Right cardiac atrium (tissue), 5 donors: Measurements from ENCODE around the gene RNF145. TPM values are rescaled to one million over a fixed set of nuclear protein-coding genes. Genes with fewer than 3 reads are reported as not detected.

Source experiments
- ATAC-seq, 2 donors: fragments of 200-7000 bp; cut with Tn5 transposase; one replicate each; pipeline versions ENCODE4 v1.8.0 to v1.9.1; 2020; ENCODE audit warnings: moderate library complexity in 2 of 2, mild to moderate bottlenecking in 1 of 2
- DNase-seq, 3 donors: peaks; one replicate each; pipeline ENCODE4 v3.0.0-alpha.2; 2020
- H3K27ac ChIP-seq: one replicate; pipeline ENCODE4 v1.5.1; 2013; ENCODE audit warnings: mild to moderate bottlenecking, low read length, control low read depth, moderate library complexity
- H3K27me3 ChIP-seq: one replicate; pipeline ENCODE4 v1.6.1; 2013; ENCODE audit not compliant: control insufficient read depth, insufficient read depth
- H3K4me1 ChIP-seq: one replicate; pipeline ENCODE4 v1.6.1; 2013; ENCODE audit warnings: low read length; ENCODE audit not compliant: control insufficient read depth, insufficient read depth
- H3K4me3 ChIP-seq: one replicate; pipeline ENCODE4 v1.5.1; 2013; ENCODE audit warnings: low read length, control low read depth
- H3K9me3 ChIP-seq: one replicate; pipeline ENCODE4 v1.6.1; 2013; ENCODE audit warnings: low read length; ENCODE audit not compliant: control insufficient read depth
- WGBS: extraction: QIAGEN DNeasy Blood & Tissue Kit; methylation state at CpG from one replicate; pipeline ENCODE4 v1.1.7; 2013; 5-methylcytosine and 5-hydroxymethylcytosine counted together
- intact Hi-C, 4 donors: fragments of 100-400 bp; cut with DNase I; formaldehyde crosslinking; loops; one replicate each; pipeline versions ENCODE4 v1.11.0 to v1.14.0; 2022 to 2023
- polyA plus RNA-seq: library from polyadenylated mRNA; stranded (reverse); fragments of 200-250 nt; gene quantifications from one replicate; pipeline ENCODE4 v1.2.3, GENCODE V29; 2013
- total RNA-seq, 4 donors: library from RNA; stranded (reverse); fragmentation: NEBNext Ultra II Directional; extraction: Animal tissue kit (Norgen Biotek cat#: 25700); gene quantifications; one replicate each; pipeline ENCODE4 v1.2.1, GENCODE V29; 2021
- donor health status: healthy with polysubstance abuse.
- donor health status: DM: no; HTN: yes; CAD: no.
- donor health status: DM: no; HTN: no; CAD: no.
- donor health status: DM: no; HTN: yes; CAD: no; lungs with severe emphysema.
- donor health status: DM: yes; HTN: yes; CAD: no.

The RNF145 gene
- total and polyA plus RNA-seq, 5 donors, result 16.4 to 31.9 (median 26.6) TPM

- ATAC-seq, result no peak
- DNase-seq, result no peak
- no peaks in the 10 kb centered on the region for H3K4me1 ChIP-seq
- H3K27me3 ChIP-seq, result no peaks in the 10 kb centered on the region
- intact Hi-C loops, result no loop called here
- 85% methylated on average over 2 of the region's 2 CpGs for WGBS
- H3K27ac ChIP-seq, result no peak overlapping the region
- no peak overlapping the region for H3K4me3 ChIP-seq
- no peaks in the 10 kb centered on the region for H3K9me3 ChIP-seq
These were observed 7.9 kb upstream of the RNF145 start for GRCh38 chr5:159217236-159217635.

- Histone ChIP-seq H3K4me3 (no peak overlapping the region), H3K27ac (no peak overlapping the region), H3K9me3 (no peaks in the 10 kb centered on the region), H3K27me3 (no peaks in the 10 kb centered on the region), H3K4me1 (no peaks in the 10 kb centered on the region)
- DNase-seq (no peak), ATAC-seq (no peak)
- 84% methylated on average over 2 of the region's 2 CpGs for WGBS
- intact Hi-C loops, result no loop called here
These were observed 7.1 kb upstream of the RNF145 start for GRCh38 chr5:159216454-159216853.

GRCh38 chr5:159215886-159216285, 6.5 kb upstream of the RNF145 start:
- WGBS, result 90% methylated on average over 3 of the region's 3 CpGs
- no peak for ATAC-seq
- Histone ChIP-seq H3K27me3 (no peaks in the 10 kb centered on the region), H3K9me3 (no peaks in the 10 kb centered on the region), H3K27ac (no peak overlapping the region), H3K4me3 (no peak overlapping the region), H3K4me1 (no peaks in the 10 kb centered on the region)
- DNase-seq, result no peak
- intact Hi-C loops, result no loop called here

- H3K9me3 ChIP-seq, result no peaks in the 10 kb centered on the region
- no peaks in the 10 kb centered on the region for H3K27me3 ChIP-seq
- H3K4me1 ChIP-seq, result no peaks in the 10 kb centered on the region
- intact Hi-C loops, result no loop called here
- ATAC-seq (no peak), DNase-seq (no peak)
- H3K27ac ChIP-seq, result no peak overlapping the region
- H3K4me3 ChIP-seq, result no peak overlapping the region
- WGBS, result 79% methylated on average over 2 of the region's 2 CpGs
These were observed 5.3 kb upstream of the RNF145 start for GRCh38 chr5:159214486-159215271.

- Histone ChIP-seq H3K27ac (no peak overlapping the region), H3K9me3 (no peaks in the 10 kb centered on the region), H3K4me3 (no peak overlapping the region), H3K27me3 (no peaks in the 10 kb centered on the region), H3K4me1 (no peaks in the 10 kb centered on the region)
- WGBS, result 70% methylated on average over 7 of the region's 7 CpGs
- intact Hi-C loops, result no loop called here
- no peak for ATAC-seq
- DNase-seq, result no peak
These were observed 3.5 kb upstream of the RNF145 start for GRCh38 chr5:159212657-159213462.

- DNase-seq, result no peak
- Histone ChIP-seq H3K4me1 (no peaks in the 10 kb centered on the region), H3K27me3 (no peaks in the 10 kb centered on the region), H3K4me3 (no peak overlapping the region), H3K27ac (no peak overlapping the region), H3K9me3 (no peaks in the 10 kb centered on the region)
- intact Hi-C loops, result no loop called here
- WGBS, result 48% methylated on average over 4 of the region's 4 CpGs
- no peak for ATAC-seq
These were observed 2.4 kb upstream of the RNF145 start for GRCh38 chr5:159211729-159212174.

- Histone ChIP-seq H3K27me3 (no peaks in the 10 kb centered on the region), H3K4me3 (no peak overlapping the region), H3K4me1 (no peaks in the 10 kb centered on the region), H3K27ac (no peak overlapping the region), H3K9me3 (no peaks in the 10 kb centered on the region)
- ATAC-seq, result no peak
- intact Hi-C loops, result no loop called here
- DNase-seq, result no peak
- 81% methylated on average over 1 of the region's 1 CpG for WGBS
These were observed 1.5 kb upstream of the RNF145 start for GRCh38 chr5:159210846-159211245.

- Histone ChIP-seq H3K27me3 (no peaks in the 10 kb centered on the region), H3K4me3 (no peak overlapping the region), H3K4me1 (no peaks in the 10 kb centered on the region), H3K9me3 (no peaks in the 10 kb centered on the region), H3K27ac (no peak overlapping the region)
- DNase-seq (no peak), ATAC-seq (no peak)
- WGBS, result 59% methylated on average over 4 of the region's 4 CpGs
- intact Hi-C loops, result no loop called here
These were observed 883 bp upstream of the RNF145 start for GRCh38 chr5:159210210-159210661.

GRCh38 chr5:159208514-159209437, 577 bp downstream of the RNF145 start:
- peak overlapping the region; percentile 99 for H3K4me3 ChIP-seq
- DNase-seq, result peak; percentile 40 to 78 (median 73)
- H3K27me3 ChIP-seq, result no peaks in the 10 kb centered on the region
- peak overlapping the region; percentile 97 for H3K27ac ChIP-seq
- H3K9me3 ChIP-seq, result no peaks in the 10 kb centered on the region
- WGBS, result under 1% methylated on average over 65 of the region's 65 CpGs
- intact Hi-C loops, result loop anchor here in 1 of 4 donors (5.0 kb wide), 2 partner anchors 36 to 54 kb away; partner anchors contain the start of gene UBLCP1
- no peaks in the 10 kb centered on the region for H3K4me1 ChIP-seq
- peak; percentile 39 to 61 for ATAC-seq

GRCh38 chr5:159207686-159208513, 1.5 kb downstream of the RNF145 start:
- Histone ChIP-seq H3K27ac (peak overlapping the region; percentile 97), H3K9me3 (no peaks in the 10 kb centered on the region), H3K4me3 (peak overlapping the region; percentile 99), H3K4me1 (no peaks in the 10 kb centered on the region), H3K27me3 (no peaks in the 10 kb centered on the region)
- intact Hi-C loops, result loop anchor here in 1 of 4 donors (5.0 kb wide), 2 partner anchors 36 to 54 kb away; partner anchors contain the start of gene UBLCP1
- under 1% methylated on average over 35 of the region's 35 CpGs for WGBS
- ATAC-seq (peak; percentile 82), DNase-seq (peak; percentile 82 to 94 (median 93))
